Measurements from ENCODE around the gene SWI5. TPM values are rescaled to one million over a fixed set of nuclear protein-coding genes. Genes with fewer than 3 reads are reported as not detected.

Gene SWI5
- total RNA-seq, 1 donor from 2014 or later = 30.0 TPM

GRCh38 chr9:128253991-128254346, 22.1 kb upstream of the SWI5 start:
- FAIRE-seq (no peak), DNase-seq (ENCODE audit: low read depth) (no peak)
- peaks cover 15% of the 10 kb centered on the region for H3K36me3 ChIP-seq (ENCODE audit: control insufficient read depth, insufficient read depth, low read length)
- TF ChIP-seq, protein P1, sequence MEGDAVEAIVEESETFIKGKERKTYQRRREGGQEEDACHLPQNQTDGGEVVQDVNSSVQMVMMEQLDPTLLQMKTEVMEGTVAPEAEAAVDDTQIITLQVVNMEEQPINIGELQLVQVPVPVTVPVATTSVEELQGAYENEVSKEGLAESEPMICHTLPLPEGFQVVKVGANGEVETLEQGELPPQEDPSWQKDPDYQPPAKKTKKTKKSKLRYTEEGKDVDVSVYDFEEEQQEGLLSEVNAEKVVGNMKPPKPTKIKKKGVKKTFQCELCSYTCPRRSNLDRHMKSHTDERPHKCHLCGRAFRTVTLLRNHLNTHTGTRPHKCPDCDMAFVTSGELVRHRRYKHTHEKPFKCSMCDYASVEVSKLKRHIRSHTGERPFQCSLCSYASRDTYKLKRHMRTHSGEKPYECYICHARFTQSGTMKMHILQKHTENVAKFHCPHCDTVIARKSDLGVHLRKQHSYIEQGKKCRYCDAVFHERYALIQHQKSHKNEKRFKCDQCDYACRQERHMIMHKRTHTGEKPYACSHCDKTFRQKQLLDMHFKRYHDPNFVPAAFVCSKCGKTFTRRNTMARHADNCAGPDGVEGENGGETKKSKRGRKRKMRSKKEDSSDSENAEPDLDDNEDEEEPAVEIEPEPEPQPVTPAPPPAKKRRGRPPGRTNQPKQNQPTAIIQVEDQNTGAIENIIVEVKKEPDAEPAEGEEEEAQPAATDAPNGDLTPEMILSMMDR (IDR thresholded peaks at IDR 0.05; ENCODE audit: insufficient read depth, low read length, severe bottlenecking) = no peak
- no peaks in the 10 kb centered on the region for H3K27me3 ChIP-seq (ENCODE audit: control insufficient read depth, insufficient read depth, low read length)
- H3K4me3 ChIP-seq (ENCODE audit: low read depth, low read length) = no peak overlapping the region

DNA sequence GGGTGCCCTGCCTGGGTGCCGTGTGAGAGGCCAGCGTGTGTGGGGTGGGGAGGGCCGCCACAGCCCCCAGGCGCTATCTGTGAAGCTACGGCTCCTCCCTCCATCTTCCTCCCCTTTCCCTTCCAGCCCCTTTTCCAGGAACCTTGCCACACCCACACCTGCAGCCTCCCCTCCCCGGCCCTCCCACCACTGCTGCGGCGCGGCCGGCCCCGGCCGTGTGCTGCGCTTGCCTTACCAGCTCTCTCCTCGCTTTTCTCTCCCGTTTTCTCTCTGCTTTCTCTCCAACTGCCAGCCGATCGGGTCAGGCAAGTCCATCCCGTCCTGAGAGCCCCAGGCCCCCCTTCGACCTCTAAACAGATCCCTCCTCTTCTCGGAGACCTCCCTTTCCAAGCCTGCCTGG, 21.7 kb upstream of the SWI5 start:
- Histone ChIP-seq H3K36me3 (ENCODE audit: control insufficient read depth, insufficient read depth, low read length) (peaks cover 15% of the 10 kb centered on the region), H3K27me3 (ENCODE audit: control insufficient read depth, insufficient read depth, low read length) (no peaks in the 10 kb centered on the region), H3K4me3 (ENCODE audit: low read depth, low read length) (no peak overlapping the region)
- TF ChIP-seq, protein P1 (IDR thresholded peaks at IDR 0.05; ENCODE audit: insufficient read depth, low read length, severe bottlenecking) = no peak
- no peak for FAIRE-seq
- DNase-seq (ENCODE audit: low read depth) = no peak

DNA sequence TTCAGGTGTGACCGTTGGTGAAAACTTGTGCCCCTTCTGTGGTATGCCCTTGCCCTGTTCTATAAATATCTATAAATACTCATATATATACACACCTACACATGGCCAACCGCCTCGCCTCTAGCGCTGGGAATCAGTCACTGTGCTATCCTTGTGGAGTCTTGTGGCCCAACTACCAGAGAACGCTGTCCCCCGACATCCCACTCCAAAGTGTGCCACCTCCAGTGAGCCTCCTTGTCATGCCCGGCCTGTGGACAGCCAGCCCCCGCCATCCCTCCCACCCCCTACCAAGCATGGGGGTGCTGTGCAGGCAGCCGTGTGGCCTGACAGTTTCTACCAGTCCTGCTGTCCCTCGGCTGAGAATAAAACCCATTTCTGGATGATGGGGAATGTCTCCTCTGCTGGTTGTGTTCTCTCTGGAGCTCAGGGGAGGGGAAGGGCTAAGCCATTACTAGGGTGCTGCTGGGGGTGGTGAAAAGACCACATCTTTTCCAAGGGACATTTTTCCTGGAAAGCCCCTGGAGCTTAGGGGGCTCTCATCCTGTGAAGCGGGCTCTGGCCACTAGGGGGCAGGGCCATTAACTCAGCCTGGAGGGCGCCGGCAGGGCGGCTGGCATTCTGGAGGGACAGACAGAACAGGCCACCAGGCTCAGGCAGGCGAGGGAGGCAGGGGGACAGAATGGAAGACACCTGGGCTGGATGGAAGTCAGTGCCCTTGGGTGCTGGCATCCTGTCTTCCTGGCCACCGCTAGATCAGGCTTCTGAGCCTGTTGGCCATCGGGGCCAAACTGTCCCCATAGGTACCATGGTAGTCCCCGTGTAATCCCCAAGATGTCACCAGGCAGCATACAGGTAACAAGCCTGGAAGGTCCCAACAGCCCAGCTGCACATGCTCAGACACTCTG, 21.0 kb upstream of the SWI5 start:
- no peaks in the 10 kb centered on the region for H3K27me3 ChIP-seq (ENCODE audit: control insufficient read depth, insufficient read depth, low read length)
- TF ChIP-seq, protein P1 (IDR thresholded peaks at IDR 0.05; ENCODE audit: insufficient read depth, low read length, severe bottlenecking) = peak; percentile 92
- no peak for DNase-seq (ENCODE audit: low read depth)
- no peak for FAIRE-seq
- H3K36me3 ChIP-seq (ENCODE audit: control insufficient read depth, insufficient read depth, low read length) = peaks cover 16% of the 10 kb centered on the region
- no peak overlapping the region for H3K4me3 ChIP-seq (ENCODE audit: low read depth, low read length)

GRCh38 chr9:128257086-128257825, 18.8 kb upstream of the SWI5 start:
- DNase-seq (ENCODE audit: low read depth) (no peak), FAIRE-seq (no peak)
- H3K4me3 ChIP-seq (ENCODE audit: low read depth, low read length) = no peak overlapping the region
- H3K27me3 ChIP-seq (ENCODE audit: control insufficient read depth, insufficient read depth, low read length) = no peaks in the 10 kb centered on the region
- peaks cover 23% of the 10 kb centered on the region for H3K36me3 ChIP-seq (ENCODE audit: control insufficient read depth, insufficient read depth, low read length)
- TF ChIP-seq, protein P1 (IDR thresholded peaks at IDR 0.05; ENCODE audit: insufficient read depth, low read length, severe bottlenecking) = no peak

GRCh38 chr9:128257907-128258306, 18.2 kb upstream of the SWI5 start:
- FAIRE-seq (no peak), DNase-seq (ENCODE audit: low read depth) (no peak)
- Histone ChIP-seq H3K27me3 (ENCODE audit: control insufficient read depth, insufficient read depth, low read length) (no peaks in the 10 kb centered on the region), H3K4me3 (ENCODE audit: low read depth, low read length) (no peak overlapping the region), H3K36me3 (ENCODE audit: control insufficient read depth, insufficient read depth, low read length) (peaks cover 24% of the 10 kb centered on the region)
- TF ChIP-seq, protein P1 (IDR thresholded peaks at IDR 0.05; ENCODE audit: insufficient read depth, low read length, severe bottlenecking) = no peak

All from bronchial epithelial cell (primary cell).